HepG2 (cell line): ENCODE measurements around the gene SECTM1. TPM values are rescaled to one million over a fixed set of nuclear protein-coding genes. Genes with fewer than 3 reads are reported as not detected.
A peak's percentile ranks its signal among the peaks of the same experiment; 100 is the strongest.

Experiments
- CENPX ChIP-seq: sonication (generic); formaldehyde crosslinking; IDR thresholded peaks from 2 replicates; pipeline ENCODE4 v1.9.0; 2021; ENCODE audit warnings: mild to moderate bottlenecking, missing genetic modification reagents, moderate library complexity
- CREB3 ChIP-seq: sonication (generic); formaldehyde crosslinking; IDR thresholded peaks from 2 replicates; pipeline ENCODE4 v1.5.0; 2020; ENCODE audit warnings: missing genetic modification reagents
- EZH2 ChIP-seq: conservative IDR thresholded peaks from 2 replicates; pipeline ENCODE4 v1.6.1; 2012; ENCODE audit warnings: mild to moderate bottlenecking, low read depth, low read length, moderate library complexity
- GLMP ChIP-seq: sonication (generic); formaldehyde crosslinking; IDR thresholded peaks from 2 replicates; pipeline ENCODE4 v1.9.0; 2021; ENCODE audit warnings: missing genetic modification reagents, mild to moderate bottlenecking, borderline replicate concordance
- HMG20A ChIP-seq: IDR thresholded peaks from 2 replicates; pipeline ENCODE4 v1.6.1; 2016; ENCODE audit warnings: borderline replicate concordance
- IKZF1 ChIP-seq: fragments of 450-650 bp; IDR thresholded peaks from 2 replicates; pipeline ENCODE4 v1.7.1; 2016
- KMT2B ChIP-seq: IDR thresholded peaks from 2 replicates; pipeline ENCODE4 v1.6.1; 2016; ENCODE audit warnings: missing genetic modification reagents, missing compliant biosample characterization
- RFXAP ChIP-seq: sonication (generic); formaldehyde crosslinking; IDR thresholded peaks from 2 replicates; pipeline ENCODE4 v1.4.0; 2020; ENCODE audit warnings: missing genetic modification reagents, borderline replicate concordance
- SMAD9 ChIP-seq: sonication (generic); formaldehyde crosslinking; IDR thresholded peaks from 2 replicates; pipeline ENCODE4 v1.5.1; 2020; ENCODE audit warnings: mild to moderate bottlenecking, missing genetic modification reagents
- SNAPC2 ChIP-seq: sonication (generic); formaldehyde crosslinking; IDR thresholded peaks from 2 replicates; pipeline ENCODE4 v1.8.1; 2022; ENCODE audit warnings: mild to moderate bottlenecking, missing genetic modification reagents
- SP5 ChIP-seq: IDR thresholded peaks from 2 replicates; pipeline ENCODE4 v1.6.1; 2016; ENCODE audit warnings: low read depth, borderline replicate concordance
- SRY ChIP-seq: sonication (generic); formaldehyde crosslinking; IDR thresholded peaks from 2 replicates; pipeline ENCODE4 v1.8.0; 2022; ENCODE audit warnings: mild to moderate bottlenecking, missing genetic modification reagents
- THAP9 ChIP-seq: sonication (generic); formaldehyde crosslinking; IDR thresholded peaks from 2 replicates; pipeline ENCODE4; 2020; ENCODE audit warnings: missing genetic modification reagents, mild to moderate bottlenecking, borderline replicate concordance
- UBTF ChIP-seq: sonication (generic); formaldehyde crosslinking; IDR thresholded peaks from 2 replicates; pipeline ENCODE4 v1.4.0; 2020; ENCODE audit warnings: mild to moderate bottlenecking, missing genetic modification reagents
- ZFP1 ChIP-seq: IDR thresholded peaks from 2 replicates; pipeline ENCODE4 v1.6.1; 2016
- ZNF30 ChIP-seq: sonication (generic); formaldehyde crosslinking; IDR thresholded peaks from 2 replicates; pipeline ENCODE4 v1.5.0; 2020; ENCODE audit warnings: mild to moderate bottlenecking, missing genetic modification reagents
- ZNF383 ChIP-seq: sonication (generic); formaldehyde crosslinking; IDR thresholded peaks from 2 replicates; pipeline ENCODE4 v1.4.0; 2020; ENCODE audit warnings: missing genetic modification reagents, mild to moderate bottlenecking, borderline replicate concordance
- ZNF660 ChIP-seq: sonication (generic); formaldehyde crosslinking; IDR thresholded peaks from 2 replicates; pipeline ENCODE4 v1.5.1; 2020; ENCODE audit warnings: mild to moderate bottlenecking, low read depth, missing genetic modification reagents, borderline replicate concordance
- ZNF782 ChIP-seq: sonication (generic); formaldehyde crosslinking; IDR thresholded peaks from 2 replicates; pipeline ENCODE4 v1.4.0; 2020; ENCODE audit warnings: missing genetic modification reagents, mild to moderate bottlenecking, borderline replicate concordance
- ZNF816 ChIP-seq: sonication (generic); formaldehyde crosslinking; IDR thresholded peaks from 2 replicates; pipeline ENCODE4 v1.8.0; 2022; ENCODE audit warnings: missing genetic modification reagents, mild to moderate bottlenecking, borderline replicate concordance
- ZSCAN5A ChIP-seq: sonication (generic); formaldehyde crosslinking; IDR thresholded peaks from 2 replicates; pipeline ENCODE4 v1.8.0; 2022; ENCODE audit warnings: mild to moderate bottlenecking, missing genetic modification reagents, borderline replicate concordance
- polyA plus RNA-seq, 8 experiments: library from polyadenylated mRNA; depleted of rRNA in 3 of 8; stranded (reverse) in 7 of 8; unstranded in 1 of 8; fragments of >200 nt; fragmentation: Illumina TruSeq in 4 of 8; extraction: Trizol in 4 of 8; gene quantifications; 2 replicates each; pipeline versions ENCODE4 v1.2.1 to v1.2.3, GENCODE V29; 2011 to 2016; ENCODE audit warnings: low read depth in 4 of 8, missing spikeins in 1 of 8, mixed read lengths in 1 of 8; ENCODE audit not compliant: insufficient read depth in 1 of 8
- total RNA-seq, 5 experiments: library from RNA; depleted of rRNA; stranded (reverse); fragments of >200 nt; fragmentation: Illumina TruSeq; extraction: Trizol; gene quantifications; 2 replicates each; pipeline ENCODE4 v1.2.3, GENCODE V29; 2016; ENCODE audit warnings: low read depth in 1 of 5

SECTM1 gene
- total and polyA plus RNA-seq, 2 of the 13 experiments (the other 11 are each of a cell fraction or from before 2014, with no cell fraction given): 3.5 to 5.3 TPM

- no peak for TF ChIP-seq ZSCAN5A
- peak; percentile 84 for TF ChIP-seq UBTF (CRISPR knock-in tag)
- TF ChIP-seq IKZF1: no peak
- TF ChIP-seq ZNF782 (CRISPR knock-in tag): peak; percentile 83; the same call in 1 of the 2 replicates
- no peak for TF ChIP-seq GLMP (CRISPR knock-in tag)
- TF ChIP-seq HMG20A (CRISPR knock-in tag): no peak
- TF ChIP-seq SMAD9 (CRISPR knock-in tag): peak; percentile 88
- peak; percentile 96; the same call in 1 of the 2 replicates for TF ChIP-seq SRY (CRISPR knock-in tag)
- TF ChIP-seq ZNF816 (CRISPR knock-in tag): peak; percentile 97; the same call in 1 of the 2 replicates
- TF ChIP-seq ZNF660 (CRISPR knock-in tag): no peak
- TF ChIP-seq SP5 (CRISPR knock-in tag): peak; percentile 73
- TF ChIP-seq SNAPC2 (CRISPR knock-in tag): no peak
- TF ChIP-seq KMT2B (CRISPR knock-in tag): peak; percentile 73
- TF ChIP-seq EZH2: no peak
- no peak for TF ChIP-seq CREB3 (CRISPR knock-in tag)
- peak; percentile 96 for TF ChIP-seq RFXAP (CRISPR knock-in tag)
- peak; percentile 61; the same call in 1 of the 2 replicates for TF ChIP-seq ZNF383
- peak; percentile 52; the same call in 1 of the 2 replicates for TF ChIP-seq ZFP1 (CRISPR knock-in tag)
- TF ChIP-seq CENPX (CRISPR knock-in tag): no peak
- no peak for TF ChIP-seq THAP9 (CRISPR knock-in tag)
- TF ChIP-seq ZNF30 (CRISPR knock-in tag): peak; percentile 93; the same call in 1 of the 2 replicates
Observed at GRCh38 chr17:82273327-82274133, 60.0 kb downstream of the SECTM1 start, which contains the start of gene CSNK1D (continued).
